IPS DF 4.7 (cell line): ENCODE data around the gene ZNF865.

Experiments used
- DNase-seq: peaks from one replicate; pipeline ENCODE4 v3.0.0-alpha.2; 2013; ENCODE audit warnings: low spot score; ENCODE audit errors: extremely low read depth

The ZNF865 gene

DNA sequence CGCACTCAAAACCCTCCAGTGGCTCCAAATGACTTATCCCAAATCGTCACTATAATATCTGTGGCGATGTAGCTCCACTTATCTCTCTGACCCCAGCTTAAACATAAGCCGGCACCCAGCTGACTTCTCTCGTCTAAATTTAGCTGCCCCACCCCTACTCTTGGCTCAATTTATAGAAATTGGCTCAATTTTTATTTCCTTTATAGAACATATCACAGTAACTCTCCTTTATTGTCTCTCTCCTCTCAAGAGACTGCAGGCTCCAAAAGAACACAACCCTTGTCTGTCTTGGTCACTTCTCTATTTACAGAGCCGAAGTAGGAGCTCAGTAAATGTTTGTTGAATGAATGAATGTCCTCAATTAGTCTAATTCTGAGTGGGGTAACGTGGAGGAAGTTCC, 18.1 kb downstream of the ZNF865 start:
- DNase-seq: no peak

GRCh38 chr19:55624109-55625003, 18.9 kb downstream of the ZNF865 start, which contains the start of gene ZNF784:
Gene ZNF784, minus strand, starts transcription at chr19:55624566. Its CDS starts 5 bp downstream, at chr19:55624561.
- no peak for DNase-seq

DNA sequence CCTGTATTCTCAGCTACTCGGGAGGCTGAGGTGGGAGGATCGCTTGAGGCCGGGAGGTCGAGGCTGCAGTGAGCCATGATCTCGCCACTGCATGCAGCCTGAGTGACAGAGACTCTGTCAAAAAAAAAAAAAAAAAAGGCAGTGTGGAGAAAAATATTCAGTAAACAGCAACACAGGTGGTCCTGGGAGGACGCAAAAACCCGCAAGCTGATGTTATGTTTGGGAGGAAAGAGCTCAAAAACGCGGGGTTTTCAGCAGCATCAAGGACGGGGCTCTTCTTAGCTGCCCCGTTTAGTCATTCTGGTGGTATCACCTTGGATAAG, 19.5 kb downstream of the ZNF865 start:
- DNase-seq: no peak

- no peak for DNase-seq
Measured at GRCh38 chr19:55626350-55626749, 20.9 kb downstream of the ZNF865 start.

- DNase-seq: no peak
Measured at GRCh38 chr19:55632463-55632834, 27.0 kb downstream of the ZNF865 start.

DNA sequence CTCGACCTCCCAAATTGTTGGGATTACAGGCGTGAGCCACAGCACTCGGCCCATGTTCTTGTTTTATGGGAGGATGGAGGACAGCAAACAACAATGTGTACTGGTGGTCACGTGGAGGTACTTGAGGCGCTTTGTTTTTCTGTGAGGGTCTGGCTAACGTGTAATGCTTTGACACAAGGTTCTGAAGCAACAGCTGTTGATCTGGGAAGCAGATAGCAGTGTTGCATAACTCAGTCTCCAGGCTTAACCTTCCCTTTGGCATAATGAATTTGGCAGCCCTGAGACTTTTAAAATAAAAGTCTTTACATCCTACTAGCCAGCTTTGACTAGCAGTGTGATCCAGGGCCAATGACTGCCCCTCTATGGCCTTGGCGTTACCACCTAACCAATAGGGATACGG, 28.4 kb downstream of the ZNF865 start:
- no peak for DNase-seq

- DNase-seq: no peak
Measured at GRCh38 chr19:55635334-55635717, 29.9 kb downstream of the ZNF865 start.

GRCh38 chr19:55635856-55636440, 30.5 kb downstream of the ZNF865 start:
- no peak for DNase-seq

GRCh38 chr19:55636723-55637122, 31.3 kb downstream of the ZNF865 start:
- no peak for DNase-seq

GRCh38 chr19:55637534-55637933, 32.1 kb downstream of the ZNF865 start:
- DNase-seq: no peak

DNA sequence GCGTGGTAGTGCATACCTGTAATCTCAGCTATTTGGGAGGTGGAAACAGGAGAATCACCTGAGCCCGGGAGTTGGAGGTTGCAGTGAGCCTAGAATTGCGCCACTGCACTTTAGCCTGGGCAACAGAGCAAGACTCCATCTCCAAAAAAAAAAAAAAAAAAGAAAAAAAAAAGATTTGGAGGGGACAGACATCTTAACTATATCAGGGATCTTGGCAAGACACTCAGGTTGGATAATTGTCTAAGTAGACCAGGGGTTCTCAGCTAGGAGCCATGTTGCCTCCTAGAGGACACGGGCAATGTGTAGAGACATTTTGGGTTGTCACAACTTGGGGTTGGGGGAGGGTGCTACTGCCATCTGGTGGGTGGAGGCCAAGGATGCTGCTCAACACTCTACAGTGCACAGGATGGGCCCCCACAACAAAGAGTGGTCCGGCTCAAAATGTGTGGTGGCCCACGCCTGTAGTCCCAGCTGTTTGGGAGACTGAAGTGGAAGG, 33.5 kb downstream of the ZNF865 start:
- no peak for DNase-seq

- no peak for DNase-seq
Measured at GRCh38 chr19:55640043-55640576, 34.7 kb downstream of the ZNF865 start.

GRCh38 chr19:55640577-55641425, 35.4 kb downstream of the ZNF865 start, which contains the start of gene ZNF580:
Gene ZNF580, plus strand, starts transcription at chr19:55641002. Its CDS starts 1,507 bp downstream, at chr19:55642509.
- DNase-seq: no peak

- no peak for DNase-seq
Measured at GRCh38 chr19:55641426-55642152, 36.1 kb downstream of the ZNF865 start.

- DNase-seq: no peak
Measured at GRCh38 chr19:55642153-55643002, 36.9 kb downstream of the ZNF865 start.

GRCh38 chr19:55643003-55643886, 37.8 kb downstream of the ZNF865 start, which contains the start of gene ZNF581:
Gene ZNF581, plus strand, starts transcription at chr19:55643649. Its CDS starts 923 bp downstream, at chr19:55644572.
- DNase-seq: no peak

GRCh38 chr19:55643887-55644176, 38.4 kb downstream of the ZNF865 start:
- no peak for DNase-seq

DNA sequence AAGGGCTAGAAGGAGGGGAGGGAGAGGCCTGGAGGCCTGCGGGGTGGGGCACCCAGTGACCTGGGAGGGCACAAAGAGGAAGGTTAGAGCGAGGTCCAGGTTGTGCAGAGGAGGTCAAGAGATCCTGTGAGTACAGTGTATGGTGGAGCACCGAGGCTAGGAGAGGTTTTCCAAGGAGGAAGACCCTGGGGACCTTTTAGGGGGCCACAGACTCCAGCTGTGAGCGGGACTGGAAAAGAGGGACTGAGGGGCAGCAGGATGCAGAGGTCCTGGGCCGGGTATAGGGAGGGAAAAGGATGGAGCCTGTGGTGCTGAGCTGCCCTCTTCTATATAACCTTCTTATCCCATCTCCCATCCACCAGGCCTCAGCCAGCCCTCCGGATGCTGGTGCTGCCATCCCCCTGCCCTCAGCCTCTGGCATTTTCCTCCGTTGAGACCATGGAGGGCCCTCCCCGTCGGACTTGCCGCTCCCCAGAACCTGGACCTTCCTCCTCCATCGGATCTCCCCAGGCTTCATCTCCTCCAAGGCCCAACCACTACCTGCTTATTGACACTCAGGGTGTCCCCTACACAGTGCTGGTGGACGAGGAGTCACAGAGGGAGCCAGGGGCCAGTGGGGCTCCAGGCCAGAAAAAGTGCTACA, 38.9 kb downstream of the ZNF865 start:
- DNase-seq: no peak
